ENCODE data around the gene RGS7BP. TPM values are rescaled to one million over a fixed set of nuclear protein-coding genes. Genes with fewer than 3 reads are reported as not detected.
A peak's percentile ranks its signal among the peaks of the same experiment; 100 is the strongest.

Gene RGS7BP
- total and polyA plus RNA-seq, 10 of the 15 experiments (the other 5 are each of a cell fraction or from before 2014, with no cell fraction given), result not detected

DNA sequence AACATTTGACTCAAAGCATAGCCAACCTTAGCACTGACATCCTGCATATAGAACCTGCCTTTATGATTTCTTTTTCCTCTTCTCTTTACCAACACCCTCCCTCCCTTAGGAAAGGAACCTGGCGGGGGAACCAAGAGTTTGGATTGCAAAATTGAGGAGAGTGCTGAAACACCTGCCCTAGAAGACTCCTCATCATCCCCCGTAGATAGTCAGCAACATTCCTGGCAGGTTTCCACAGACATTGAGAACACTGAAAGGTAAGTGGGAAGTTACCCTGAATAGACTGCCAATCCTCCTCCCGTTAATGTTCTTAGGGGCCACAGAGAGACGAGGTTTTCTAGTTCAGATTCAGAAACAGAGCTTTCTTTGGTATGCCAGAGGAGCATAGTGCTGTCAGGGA lies 88.8 kb downstream of the RGS7BP start (continued):
- TF ChIP-seq, protein P1, sequence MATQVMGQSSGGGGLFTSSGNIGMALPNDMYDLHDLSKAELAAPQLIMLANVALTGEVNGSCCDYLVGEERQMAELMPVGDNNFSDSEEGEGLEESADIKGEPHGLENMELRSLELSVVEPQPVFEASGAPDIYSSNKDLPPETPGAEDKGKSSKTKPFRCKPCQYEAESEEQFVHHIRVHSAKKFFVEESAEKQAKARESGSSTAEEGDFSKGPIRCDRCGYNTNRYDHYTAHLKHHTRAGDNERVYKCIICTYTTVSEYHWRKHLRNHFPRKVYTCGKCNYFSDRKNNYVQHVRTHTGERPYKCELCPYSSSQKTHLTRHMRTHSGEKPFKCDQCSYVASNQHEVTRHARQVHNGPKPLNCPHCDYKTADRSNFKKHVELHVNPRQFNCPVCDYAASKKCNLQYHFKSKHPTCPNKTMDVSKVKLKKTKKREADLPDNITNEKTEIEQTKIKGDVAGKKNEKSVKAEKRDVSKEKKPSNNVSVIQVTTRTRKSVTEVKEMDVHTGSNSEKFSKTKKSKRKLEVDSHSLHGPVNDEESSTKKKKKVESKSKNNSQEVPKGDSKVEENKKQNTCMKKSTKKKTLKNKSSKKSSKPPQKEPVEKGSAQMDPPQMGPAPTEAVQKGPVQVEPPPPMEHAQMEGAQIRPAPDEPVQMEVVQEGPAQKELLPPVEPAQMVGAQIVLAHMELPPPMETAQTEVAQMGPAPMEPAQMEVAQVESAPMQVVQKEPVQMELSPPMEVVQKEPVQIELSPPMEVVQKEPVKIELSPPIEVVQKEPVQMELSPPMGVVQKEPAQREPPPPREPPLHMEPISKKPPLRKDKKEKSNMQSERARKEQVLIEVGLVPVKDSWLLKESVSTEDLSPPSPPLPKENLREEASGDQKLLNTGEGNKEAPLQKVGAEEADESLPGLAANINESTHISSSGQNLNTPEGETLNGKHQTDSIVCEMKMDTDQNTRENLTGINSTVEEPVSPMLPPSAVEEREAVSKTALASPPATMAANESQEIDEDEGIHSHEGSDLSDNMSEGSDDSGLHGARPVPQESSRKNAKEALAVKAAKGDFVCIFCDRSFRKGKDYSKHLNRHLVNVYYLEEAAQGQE (IDR thresholded peaks at IDR 0.05; ENCODE audit: low read depth, low read length), result no peak
- TF ChIP-seq FOS (IDR thresholded peaks at IDR 0.05; ENCODE audit: borderline replicate concordance, extremely low read depth, insufficient read length) (no peak), FOXK2 (IDR thresholded peaks at IDR 0.05) (no peak)

DNA sequence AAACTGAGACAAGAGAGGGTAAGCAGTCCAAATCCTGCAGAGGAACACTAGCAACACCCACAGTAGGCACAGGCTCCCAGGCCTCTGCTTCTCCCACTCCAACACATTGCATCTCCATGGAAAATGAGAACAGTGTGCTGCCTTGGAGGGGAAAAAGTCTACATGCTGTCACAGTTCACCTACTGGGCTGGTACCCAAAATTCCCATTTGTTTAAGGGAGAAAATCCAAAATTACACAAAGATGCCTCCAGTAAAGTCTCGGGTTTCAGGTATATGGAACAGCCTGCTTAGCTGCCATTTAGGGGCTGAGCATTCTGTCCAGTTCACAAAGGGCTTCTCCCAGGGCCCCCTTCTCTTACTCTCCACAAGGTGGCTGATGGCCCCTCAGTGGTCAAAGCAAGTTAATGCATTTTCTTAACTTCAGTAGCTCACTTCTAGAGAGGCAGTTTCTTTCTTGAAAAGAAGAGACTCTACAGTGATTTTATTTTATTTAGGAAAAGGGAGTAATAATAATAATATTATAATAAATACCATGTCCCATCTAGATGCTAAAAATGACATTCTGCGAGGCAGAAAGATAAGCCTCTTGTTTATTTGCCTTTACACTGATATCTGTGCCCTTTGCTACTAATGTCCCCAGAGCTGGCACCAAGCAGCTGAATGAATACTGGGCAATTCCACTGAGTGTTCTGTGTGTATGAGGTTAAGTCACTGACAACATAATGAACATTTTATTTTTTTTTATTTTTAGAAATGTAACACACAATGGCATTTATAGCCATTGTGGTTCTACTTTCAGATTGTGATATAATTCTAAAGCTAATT lies 89.4 kb downstream of the RGS7BP start:
- no peaks in the 10 kb centered on the region for H3K36me3 ChIP-seq (ENCODE audit: control insufficient read depth in 2 of 2, insufficient read depth in 2 of 2, low read length in 1 of 2)
- H3K4me3 ChIP-seq, result no peak overlapping the region
- no peak overlapping the region for H3K9ac ChIP-seq (ENCODE audit: control insufficient read depth, insufficient read depth, low read length)
- RAD21 ChIA-PET (ENCODE audit: unreplicated experiment), result interaction anchor here (0.7 to 2.0 kb wide), 7 partner anchors 10 to 447 kb away, joined by 3 to 20 read pairs (median 4); no protein-coding TSS in a partner anchor
- TF ChIP-seq CHD4 (IDR thresholded peaks at IDR 0.05) (no peak), RAD21 (IDR thresholded peaks at IDR 0.05; ENCODE audit: insufficient read depth, low read depth, low read length) (peak; percentile 32)
- TF ChIP-seq, protein P2, sequence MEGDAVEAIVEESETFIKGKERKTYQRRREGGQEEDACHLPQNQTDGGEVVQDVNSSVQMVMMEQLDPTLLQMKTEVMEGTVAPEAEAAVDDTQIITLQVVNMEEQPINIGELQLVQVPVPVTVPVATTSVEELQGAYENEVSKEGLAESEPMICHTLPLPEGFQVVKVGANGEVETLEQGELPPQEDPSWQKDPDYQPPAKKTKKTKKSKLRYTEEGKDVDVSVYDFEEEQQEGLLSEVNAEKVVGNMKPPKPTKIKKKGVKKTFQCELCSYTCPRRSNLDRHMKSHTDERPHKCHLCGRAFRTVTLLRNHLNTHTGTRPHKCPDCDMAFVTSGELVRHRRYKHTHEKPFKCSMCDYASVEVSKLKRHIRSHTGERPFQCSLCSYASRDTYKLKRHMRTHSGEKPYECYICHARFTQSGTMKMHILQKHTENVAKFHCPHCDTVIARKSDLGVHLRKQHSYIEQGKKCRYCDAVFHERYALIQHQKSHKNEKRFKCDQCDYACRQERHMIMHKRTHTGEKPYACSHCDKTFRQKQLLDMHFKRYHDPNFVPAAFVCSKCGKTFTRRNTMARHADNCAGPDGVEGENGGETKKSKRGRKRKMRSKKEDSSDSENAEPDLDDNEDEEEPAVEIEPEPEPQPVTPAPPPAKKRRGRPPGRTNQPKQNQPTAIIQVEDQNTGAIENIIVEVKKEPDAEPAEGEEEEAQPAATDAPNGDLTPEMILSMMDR (IDR thresholded peaks at IDR 0.05 in 2 of 3, conservative IDR thresholded peaks at IDR 0.05 in 1 of 3; ENCODE audit: control insufficient read depth in 2 of 3, extremely low read depth in 1 of 3, insufficient read depth in 1 of 3, low read depth in 3 of 3, low read length in 3 of 3), result peak in 2 of 3 experiments; percentile 10 to 28; a peak in 1 of 6 replicates
- H3K4me1 ChIP-seq (ENCODE audit: control insufficient read depth, insufficient read depth, low read length), result no peaks in the 10 kb centered on the region
- H3K9me3 ChIP-seq (replicated peaks; ENCODE audit: control insufficient read depth, insufficient read depth, low read length), result no peaks in the 10 kb centered on the region
- no peak overlapping the region for H3K27ac ChIP-seq (ENCODE audit: control insufficient read depth, insufficient read depth)
- peak; percentile 81 for ATAC-seq
- DNase-seq (ENCODE audit: low read depth, low spot score), result no peak
- SMC1A ChIA-PET (ENCODE audit: uncharacterized antibody, unreplicated experiment), result interaction anchor here (0.6 to 2.0 kb wide), 10 partner anchors 15 to 889 kb away, joined by 3 to 11 read pairs (median 4); no protein-coding TSS in a partner anchor
- H2AFZ ChIP-seq (ENCODE audit: control insufficient read depth, low read depth, low read length), result no peak overlapping the region
- no peak for FAIRE-seq
- POLR2A ChIA-PET, result no interaction called here
- WGBS (ENCODE audit: insufficient coverage, insufficient replicate concordance, low lambda C conversion rate, missing lambda C conversion rate), result 3% methylated on average over 2 of the region's 2 CpGs
- in situ Hi-C loops (cut with MboI) (no loop called here), intact Hi-C loops (cut with micrococcal nuclease; ENCODE audit: unreplicated experiment) (no loop called here)
- no peaks in the 10 kb centered on the region for H3K79me2 ChIP-seq (ENCODE audit: control insufficient read depth, insufficient read depth, low read length)
- no TSS peak for BruUV-seq (replicated peaks)
- no peaks in the 10 kb centered on the region; the same call in 1 of the 2 replicates for H4K20me1 ChIP-seq (ENCODE audit: control insufficient read depth, insufficient read depth)
- CTCF ChIA-PET, result interaction anchor here (0.6 to 7.0 kb wide), 9 partner anchors 11 to 449 kb away, joined by 3 to 61 read pairs (median 3); no protein-coding TSS in a partner anchor
- H3K27me3 ChIP-seq (replicated peaks in 1 of 2; ENCODE audit: control insufficient read depth in 2 of 2, insufficient read depth in 2 of 2, low read length in 1 of 2), result no peaks in the 10 kb centered on the region
- no peak overlapping the region for H3K4me2 ChIP-seq (ENCODE audit: control insufficient read depth, insufficient read depth)
